ENCODE data around the gene USP32.
"Not testable (repeated sequence)": the region's sequence is repeated elsewhere in the genome, so short reads cannot be mapped to it uniquely, and the experiment has no call there.

USP32 gene

GRCh38 chr17:60231234-60231633 is 160.7 kb downstream of the USP32 start:
- peak; percentile 24 for DNase-seq (ENCODE audit: low spot score)

GRCh38 chr17:60230358-60230757 is 161.6 kb downstream of the USP32 start:
- DNase-seq (ENCODE audit: low spot score): peak; percentile 8

- no peak for DNase-seq (ENCODE audit: low spot score)
These were observed 162.6 kb downstream of the USP32 start for GRCh38 chr17:60229188-60229802.

- DNase-seq (ENCODE audit: low spot score): not testable (repeated sequence)
These were observed 164.7 kb downstream of the USP32 start for GRCh38 chr17:60227276-60227675.

GRCh38 chr17:60224064-60224463 is 167.9 kb downstream of the USP32 start:
- no peak for DNase-seq (ENCODE audit: low spot score)

GRCh38 chr17:60223456-60223855 is 168.5 kb downstream of the USP32 start:
- no peak for DNase-seq (ENCODE audit: low spot score)

GRCh38 chr17:60218774-60219173 is 173.2 kb downstream of the USP32 start:
- not testable (repeated sequence) for DNase-seq (ENCODE audit: low spot score)

- not testable (repeated sequence) for DNase-seq (ENCODE audit: low spot score)
These were observed 176.0 kb downstream of the USP32 start for GRCh38 chr17:60215895-60216294.

- not testable (repeated sequence) for DNase-seq (ENCODE audit: low spot score)
These were observed 180.7 kb downstream of the USP32 start for GRCh38 chr17:60211282-60211681.

GRCh38 chr17:60208302-60208701 is 183.6 kb downstream of the USP32 start:
- DNase-seq (ENCODE audit: low spot score): not testable (repeated sequence)

GRCh38 chr17:60205782-60206181 is 186.2 kb downstream of the USP32 start:
- DNase-seq (ENCODE audit: low spot score): not testable (repeated sequence)

- not testable (repeated sequence) for DNase-seq (ENCODE audit: low spot score)
These were observed 193.3 kb downstream of the USP32 start for GRCh38 chr17:60198630-60199029.

GRCh38 chr17:60194141-60194540 is 197.8 kb downstream of the USP32 start:
- not testable (repeated sequence) for DNase-seq (ENCODE audit: low spot score)

GRCh38 chr17:60193482-60193881 is 198.5 kb downstream of the USP32 start:
- no peak for DNase-seq (ENCODE audit: low spot score)

GRCh38 chr17:60193032-60193431 is 198.9 kb downstream of the USP32 start:
- DNase-seq (ENCODE audit: low spot score): not testable (repeated sequence)

GRCh38 chr17:60190032-60190431 is 201.9 kb downstream of the USP32 start:
- DNase-seq (ENCODE audit: low spot score): not testable (repeated sequence)

- DNase-seq (ENCODE audit: low spot score): no peak
These were observed 203.2 kb downstream of the USP32 start for GRCh38 chr17:60188759-60189158.

- DNase-seq (ENCODE audit: low spot score): not testable (repeated sequence)
These were observed 204.8 kb downstream of the USP32 start for GRCh38 chr17:60186846-60187745.

- DNase-seq (ENCODE audit: low spot score): not testable (repeated sequence)
These were observed 205.6 kb downstream of the USP32 start for GRCh38 chr17:60186372-60186771.

GRCh38 chr17:60180380-60180779 is 211.6 kb downstream of the USP32 start:
- DNase-seq (ENCODE audit: low spot score): not testable (repeated sequence)

GRCh38 chr17:60178180-60178579 is 213.8 kb downstream of the USP32 start:
- not testable (repeated sequence) for DNase-seq (ENCODE audit: low spot score)

GRCh38 chr17:60176763-60177162 is 215.2 kb downstream of the USP32 start:
- not testable (repeated sequence) for DNase-seq (ENCODE audit: low spot score)

GRCh38 chr17:60174767-60175166 is 217.2 kb downstream of the USP32 start:
- DNase-seq (ENCODE audit: low spot score): not testable (repeated sequence)
